Right lung (tissue), 10 donors: ENCODE measurements around the gene DPP6. TPM values are rescaled to one million over a fixed set of nuclear protein-coding genes. Genes with fewer than 3 reads are reported as not detected.
"Not testable (repeated sequence)": the region's sequence is repeated elsewhere in the genome, so short reads cannot be mapped to it uniquely, and the experiment has no call there.

Experiments
- DNase-seq, 2 donors: peaks; one replicate each; pipeline ENCODE4 v3.0.0-alpha.2; 2013
- long read RNA-seq, 8 donors: transcript quantifications; one replicate each; lab custom pipeline, GENCODE V29; 2026
- polyA plus RNA-seq, 5 donors: library from polyadenylated mRNA; unstranded; fragments of 120-200 nt; gene quantifications; one replicate each; pipeline versions ENCODE4 v1.2.1 to v1.2.3, GENCODE V29; 2013; ENCODE audit warnings: inconsistent platforms in 1 of 5, low replicate concordance in 1 of 5; ENCODE audit not compliant: insufficient read length in 5 of 5, insufficient read depth in 1 of 5

Gene DPP6
- under 1 TPM; 0.29 to 0.70 (median 0.48) TPM for polyA plus RNA-seq
- long read RNA-seq, donor 1, result 0 reads
- long read RNA-seq, donor 2, result 0 reads
- long read RNA-seq, donor 3, result 0 reads
- long read RNA-seq, donor 4, result 0 reads
- long read RNA-seq, donor 5, result 0 reads
- long read RNA-seq, donor 6, result 0 reads
- long read RNA-seq, donor 7, result 0 reads
- long read RNA-seq, donor 8, result 0 reads

- not testable (repeated sequence) for DNase-seq
Observed at GRCh38 chr7:154051643-154052529, at the start of gene DPP6. Gene DPP6, plus strand, starts transcription at chr7:154052398.

GRCh38 chr7:154009423-154009911, 42.7 kb upstream of the DPP6 start:
- DNase-seq, result not testable (repeated sequence)

GRCh38 chr7:154010726-154011568, 41.3 kb upstream of the DPP6 start:
- not testable (repeated sequence) for DNase-seq

- not testable (repeated sequence) for DNase-seq
Observed at GRCh38 chr7:154012800-154013199, 39.4 kb upstream of the DPP6 start.

GRCh38 chr7:154015636-154016035, 36.6 kb upstream of the DPP6 start:
- DNase-seq, result not testable (repeated sequence)

- DNase-seq, result not testable (repeated sequence)
Observed at GRCh38 chr7:154018354-154018753, 33.8 kb upstream of the DPP6 start.

- not testable (repeated sequence) for DNase-seq
Observed at GRCh38 chr7:154027805-154028204, 24.4 kb upstream of the DPP6 start.

GRCh38 chr7:154030476-154031080, 21.6 kb upstream of the DPP6 start:
- not testable (repeated sequence) for DNase-seq

- not testable (repeated sequence) for DNase-seq
Observed at GRCh38 chr7:154039466-154040165, 12.6 kb upstream of the DPP6 start.

- DNase-seq, result not testable (repeated sequence)
Observed at GRCh38 chr7:154050394-154050793, 1.8 kb upstream of the DPP6 start.

GRCh38 chr7:154051006-154051642, 1.1 kb upstream of the DPP6 start:
- DNase-seq, result not testable (repeated sequence)

- not testable (repeated sequence) for DNase-seq
Observed at GRCh38 chr7:154052530-154053252, 493 bp downstream of the DPP6 start.

GRCh38 chr7:154053466-154054312, 1.5 kb downstream of the DPP6 start:
- not testable (repeated sequence) for DNase-seq

- not testable (repeated sequence) for DNase-seq
Observed at GRCh38 chr7:154054664-154055063, 2.5 kb downstream of the DPP6 start.

GRCh38 chr7:154055491-154056106, 3.4 kb downstream of the DPP6 start:
- DNase-seq, result peak; percentile 40 to 63

GRCh38 chr7:154058783-154059182, 6.6 kb downstream of the DPP6 start:
- DNase-seq, result not testable (repeated sequence)

GRCh38 chr7:154060551-154060950, 8.4 kb downstream of the DPP6 start:
- DNase-seq, result not testable (repeated sequence)

- DNase-seq, result peak in 1 of 2 donors; percentile 31
Observed at GRCh38 chr7:154071833-154072232, 19.6 kb downstream of the DPP6 start.
